ENCODE measurements around the gene DNAH11.

Gene DNAH11

GRCh38 chr7:21562385-21562784, 19.5 kb downstream of the DNAH11 start:
- DNase-seq = no peak

GRCh38 chr7:21565614-21566013, 22.8 kb downstream of the DNAH11 start:
- no peak for DNase-seq

- DNase-seq = no peak
Measured at GRCh38 chr7:21566094-21566493, 23.3 kb downstream of the DNAH11 start.

GRCh38 chr7:21568762-21569161, 25.9 kb downstream of the DNAH11 start:
- DNase-seq = peak; percentile 48

GRCh38 chr7:21572331-21573313, 29.8 kb downstream of the DNAH11 start:
- no peak for DNase-seq

GRCh38 chr7:21579341-21580072, 36.7 kb downstream of the DNAH11 start:
- no peak for DNase-seq

GRCh38 chr7:21580073-21580521, 37.3 kb downstream of the DNAH11 start:
- DNase-seq = no peak

- DNase-seq = no peak
Measured at GRCh38 chr7:21585070-21585724, 42.4 kb downstream of the DNAH11 start.

- DNase-seq = no peak
Measured at GRCh38 chr7:21587139-21587784, 44.4 kb downstream of the DNAH11 start.

- DNase-seq = no peak
Measured at GRCh38 chr7:21596801-21597200, 54.0 kb downstream of the DNAH11 start.

- DNase-seq = no peak
Measured at GRCh38 chr7:21603462-21603861, 60.6 kb downstream of the DNAH11 start.

- DNase-seq = no peak
Measured at GRCh38 chr7:21603972-21604749, 61.3 kb downstream of the DNAH11 start.

GRCh38 chr7:21605008-21605585, 62.3 kb downstream of the DNAH11 start:
- DNase-seq = no peak

- no peak for DNase-seq
Measured at GRCh38 chr7:21608465-21608864, 65.6 kb downstream of the DNAH11 start.

- no peak for DNase-seq
Measured at GRCh38 chr7:21611129-21611528, 68.3 kb downstream of the DNAH11 start.

GRCh38 chr7:21616091-21616490, 73.3 kb downstream of the DNAH11 start:
- DNase-seq = no peak

GRCh38 chr7:21616796-21617436, 74.1 kb downstream of the DNAH11 start:
- DNase-seq = no peak

GRCh38 chr7:21617513-21617912, 74.7 kb downstream of the DNAH11 start:
- DNase-seq = no peak

- no peak for DNase-seq
Measured at GRCh38 chr7:21617916-21618390, 75.1 kb downstream of the DNAH11 start.

GRCh38 chr7:21618706-21619105, 75.9 kb downstream of the DNAH11 start:
- DNase-seq = no peak

- no peak for DNase-seq
Measured at GRCh38 chr7:21620054-21620453, 77.2 kb downstream of the DNAH11 start.
